GM23338 (cell line): ENCODE data around the gene PHLDB2. TPM values are rescaled to one million over a fixed set of nuclear protein-coding genes. Genes with fewer than 3 reads are reported as not detected.

Source experiments
- ATAC-seq: fragments of 200-7000 bp; cut with Tn5 transposase; 3 replicates; pipeline ENCODE4 v1.9.1; 2020
- DNase-seq: peaks from one replicate; pipeline ENCODE4 v3.0.0-alpha.2; 2015; ENCODE audit warnings: low spot score
- H2AFZ ChIP-seq: fragments of 200-600 bp; sonication (generic); 2 replicates; pipeline ENCODE4 v1.8.0; 2016; ENCODE audit warnings: antibody characterized with exemption, mild to moderate bottlenecking, moderate library complexity
- H3F3A ChIP-seq: fragments of 200-600 bp; sonication (generic); replicated peaks from 2 replicates; pipeline ENCODE4 v1.8.0; 2017; ENCODE audit warnings: antibody characterized with exemption, mixed run types, low read depth
- H3K27ac ChIP-seq: fragments of 200-600 bp; sonication (generic); 2 replicates; pipeline ENCODE4 v1.6.1; 2016; ENCODE audit warnings: low read depth
- H3K27me3 ChIP-seq: fragments of 200-600 bp; sonication (generic); 2 replicates; pipeline ENCODE4 v1.8.0; 2016; ENCODE audit warnings: mild to moderate bottlenecking, mixed run types, moderate library complexity; ENCODE audit not compliant: insufficient read depth
- H3K36me3 ChIP-seq: fragments of 200-600 bp; sonication (generic); 2 replicates; pipeline ENCODE4 v1.8.0; 2016; ENCODE audit warnings: mild to moderate bottlenecking; ENCODE audit not compliant: insufficient read depth
- H3K4me1 ChIP-seq: fragments of 200-600 bp; sonication (generic); 2 replicates; pipeline ENCODE4 v1.8.0; 2016; ENCODE audit warnings: mild to moderate bottlenecking, moderate library complexity; ENCODE audit not compliant: insufficient read depth
- H3K4me2 ChIP-seq: fragments of 200-600 bp; sonication (generic); 2 replicates; pipeline ENCODE4 v1.7.1; 2017; ENCODE audit warnings: mixed run types
- H3K4me3 ChIP-seq: fragments of 200-600 bp; sonication (generic); 2 replicates; pipeline ENCODE4 v1.6.1; 2016; ENCODE audit warnings: mixed run types
- H3K79me2 ChIP-seq: fragments of 200-600 bp; sonication (generic); replicated peaks from 2 replicates; pipeline ENCODE4 v1.8.0; 2017; ENCODE audit warnings: mild to moderate bottlenecking; ENCODE audit not compliant: insufficient read depth
- H3K9me2 ChIP-seq: fragments of 200-600 bp; sonication (generic); 2 replicates; pipeline ENCODE4 v1.8.0; 2017; ENCODE audit not compliant: insufficient read depth
- H4K20me1 ChIP-seq: fragments of 200-600 bp; sonication (generic); replicated peaks from 2 replicates; pipeline ENCODE4 v1.8.0; 2017; ENCODE audit warnings: mild to moderate bottlenecking; ENCODE audit not compliant: insufficient read depth
- H3K27ac Mint-ChIP-seq: 2 replicates; pipeline ENCODE4 v1.8.0; 2020; ENCODE audit warnings: inconsistent platforms, mild to moderate bottlenecking, moderate library complexity, mixed read lengths
- H3K27me3 Mint-ChIP-seq: 3 replicates; pipeline ENCODE4 v1.8.0; 2022; ENCODE audit warnings: low read depth, mild to moderate bottlenecking, moderate library complexity, mixed read lengths, inconsistent platforms; ENCODE audit not compliant: insufficient read depth, poor library complexity
- H3K36me3 Mint-ChIP-seq: 3 replicates; pipeline ENCODE4 v1.8.0; 2021; ENCODE audit warnings: low read depth, mild to moderate bottlenecking, inconsistent platforms, moderate library complexity, mixed read lengths
- H3K4me1 Mint-ChIP-seq: 3 replicates; pipeline ENCODE4 v1.8.0; 2020; ENCODE audit warnings: mild to moderate bottlenecking, inconsistent platforms, mixed read lengths
- H3K4me3 Mint-ChIP-seq: 3 replicates; pipeline ENCODE4 v1.8.0; 2021; ENCODE audit warnings: moderate library complexity, mild to moderate bottlenecking, inconsistent platforms, mixed read lengths
- H3K9me3 Mint-ChIP-seq: 3 replicates; pipeline ENCODE4 v1.8.0; 2020; ENCODE audit warnings: moderate library complexity, mild to moderate bottlenecking, inconsistent platforms, mixed read lengths
- CREB1 ChIP-seq: fragments of 250-450 bp; sonication (Bioruptor Pico); IDR thresholded peaks from 2 replicates; pipeline ENCODE4 v1.5.0; 2020; ENCODE audit warnings: low read depth, mild to moderate bottlenecking, moderate library complexity
- ETS1 ChIP-seq: IDR thresholded peaks from 2 replicates; pipeline ENCODE4 v1.6.1; 2016; ENCODE audit warnings: antibody characterized with exemption
- EZH2 ChIP-seq: fragments of 200-600 bp; sonication (generic); IDR thresholded peaks from one replicate; pipeline ENCODE4 v1.8.0; 2017; ENCODE audit warnings: antibody characterized with exemption, mild to moderate bottlenecking, low read depth; ENCODE audit not compliant: unreplicated experiment
- EZH2phosphoT487 ChIP-seq: fragments of 200-600 bp; sonication (generic); IDR thresholded peaks from one replicate; pipeline ENCODE4 v1.8.1; 2018; ENCODE audit warnings: antibody characterized with exemption; ENCODE audit not compliant: unreplicated experiment
- JUNB ChIP-seq: IDR thresholded peaks from one replicate; pipeline ENCODE4 v1.6.1; 2016; ENCODE audit warnings: antibody characterized with exemption; ENCODE audit not compliant: unreplicated experiment
- NANOG ChIP-seq: IDR thresholded peaks from 2 replicates; pipeline ENCODE4 v1.6.1; 2016; ENCODE audit warnings: antibody characterized with exemption, borderline replicate concordance
- REST ChIP-seq: IDR thresholded peaks from one replicate; pipeline ENCODE4 v1.6.1; 2018; ENCODE audit warnings: antibody characterized with exemption; ENCODE audit not compliant: unreplicated experiment
- STAT1 ChIP-seq: IDR thresholded peaks from one replicate; pipeline ENCODE4 v1.6.1; 2016; ENCODE audit warnings: antibody characterized with exemption; ENCODE audit not compliant: unreplicated experiment
- ZNF114 ChIP-seq: fragments of 250-450 bp; sonication (Bioruptor Pico); IDR thresholded peaks from 2 replicates; pipeline ENCODE4 v1.5.0; 2020; ENCODE audit warnings: mild to moderate bottlenecking, moderate library complexity
- ZNF462 ChIP-seq: fragments of 250-450 bp; sonication (Bioruptor Pico); IDR thresholded peaks from 2 replicates; pipeline ENCODE4 v1.5.0; 2020; ENCODE audit warnings: mild to moderate bottlenecking, moderate library complexity
- polyA plus RNA-seq: library from polyadenylated mRNA; unstranded; fragments of >200 nt; fragmentation: Nextera tagmentation; extraction: Ambion mirVana; gene quantifications from 2 replicates; pipeline ENCODE4 v1.2.1, GENCODE V29; 2016
- total RNA-seq: library from RNA; depleted of rRNA; stranded (reverse); fragments of >200 nt; shearing (Covaris generic); gene quantifications from 2 replicates; pipeline ENCODE4 v1.2.3, GENCODE V29; 2014

The PHLDB2 gene
- total and polyA plus RNA-seq, 2 experiments from 2014 or later = 19.5 to 33.7 TPM

GRCh38 chr3:111936191-111936841, 77.3 kb downstream of the PHLDB2 start:
- Histone ChIP-seq H2AFZ (no peak overlapping the region), H3K27me3 (no peaks in the 10 kb centered on the region), H3K79me2 (no peaks in the 10 kb centered on the region), H3K4me3 (no peak overlapping the region), H3F3A (no peaks in the 10 kb centered on the region), H3K36me3 (peaks cover 12% of the 10 kb centered on the region), H3K27ac (no peak overlapping the region), H3K4me1 (no peaks in the 10 kb centered on the region), H4K20me1 (no peaks in the 10 kb centered on the region), H3K9me2 (no peaks in the 10 kb centered on the region), H3K4me2 (no peak overlapping the region)
- TF ChIP-seq ZNF114 (CRISPR knock-in tag) (no peak), REST (no peak), STAT1 (no peak), ZNF462 (CRISPR knock-in tag) (no peak), EZH2phosphoT487 (no peak), ETS1 (no peak), CREB1 (CRISPR knock-in tag) (no peak), EZH2 (no peak), JUNB (no peak), NANOG (no peak)
- DNase-seq (no peak), ATAC-seq (no peak)
- H3K27ac Mint-ChIP-seq = no peak overlapping the region
- no peaks in the 10 kb centered on the region for H3K4me1 Mint-ChIP-seq
- H3K9me3 Mint-ChIP-seq = no peaks in the 10 kb centered on the region
- H3K27me3 Mint-ChIP-seq = no peaks in the 10 kb centered on the region
- no peak overlapping the region for H3K4me3 Mint-ChIP-seq
- peaks cover 20% of the 10 kb centered on the region; the same call in 2 of the 3 replicates for H3K36me3 Mint-ChIP-seq
